Measurements from ENCODE around the gene MCCD1.
"Not testable (repeated sequence)": the region's sequence is repeated elsewhere in the genome, so short reads cannot be mapped to it uniquely, and the experiment has no call there.

DNA sequence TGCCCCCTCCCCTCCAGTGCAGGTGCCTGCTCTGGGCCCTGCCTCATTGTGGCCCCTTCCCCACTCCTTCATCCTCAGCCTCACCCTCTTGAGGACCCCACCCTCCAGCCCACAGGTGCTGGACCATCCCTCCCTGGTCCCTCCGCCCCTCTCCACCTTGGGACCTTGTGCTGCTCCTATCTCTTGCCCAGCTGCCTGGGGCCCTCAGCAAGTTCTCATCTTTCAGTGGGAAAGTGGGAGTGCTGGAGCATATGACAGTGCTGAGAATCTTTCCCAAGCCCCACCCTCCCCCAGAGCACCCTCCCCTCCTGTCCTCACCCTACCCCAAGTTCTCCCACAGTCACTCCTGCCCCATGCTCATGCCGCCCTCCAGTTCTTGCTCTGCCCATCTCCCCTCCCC lies 29.1 kb upstream of the MCCD1 start:
- not testable (repeated sequence) for TF ChIP-seq POLR2A (IDR thresholded peaks at IDR 0.05; ENCODE audit: low read depth, low read length); POLR2AphosphoS5 (IDR thresholded peaks at IDR 0.05; ENCODE audit: low read depth, low read length); TAF1 (IDR thresholded peaks at IDR 0.05; ENCODE audit: low read depth, low read length); POU2F2 (IDR thresholded peaks at IDR 0.05; ENCODE audit: low read depth, low read length); SPI1 (IDR thresholded peaks at IDR 0.05; ENCODE audit: low read depth, low read length); PAX5 (IDR thresholded peaks at IDR 0.05; ENCODE audit: insufficient read depth, low read length, severe bottlenecking)
